DND-41 (cell line): ENCODE results near the gene CC2D2A.

ENCODE experiments used
- ATAC-seq: fragments of 200-7000 bp; cut with Tn5 transposase; 3 replicates; pipeline ENCODE4 v1.9.1; 2021; ENCODE audit warnings: low read depth; ENCODE audit not compliant: insufficient read depth
- DNase-seq: peaks from one replicate; pipeline ENCODE4 v3.0.0-alpha.2; 2020
- H2AFZ ChIP-seq: 2 replicates; pipeline ENCODE4 v1.6.0; 2012; ENCODE audit warnings: low read depth, low read length
- H3K27ac ChIP-seq: 2 replicates; pipeline ENCODE4 v1.5.1; 2012; ENCODE audit warnings: low read length, inconsistent platforms
- H3K27me3 ChIP-seq: fragments of 200-600 bp; sonication (generic); 2 replicates; pipeline ENCODE4 v1.6.0; 2012; ENCODE audit warnings: low read length, mild to moderate bottlenecking, inconsistent platforms; ENCODE audit not compliant: insufficient read depth, poor library complexity
- H3K36me3 ChIP-seq: 2 replicates; pipeline ENCODE4 v1.5.1; 2012; ENCODE audit warnings: low read length, inconsistent platforms; ENCODE audit not compliant: insufficient read depth
- H3K4me1 ChIP-seq: 2 replicates; pipeline ENCODE4 v1.5.1; 2012; ENCODE audit warnings: mild to moderate bottlenecking, low read length; ENCODE audit not compliant: insufficient read depth
- H3K4me2 ChIP-seq: 2 replicates; pipeline ENCODE4 v1.6.0; 2012; ENCODE audit warnings: mild to moderate bottlenecking, moderate library complexity, low read length, inconsistent platforms; ENCODE audit not compliant: insufficient read depth
- H3K4me3 ChIP-seq, 2 experiments: fragments of 200-600 bp in 1 of 2; shearing (Covaris generic) in 1 of 2; 2 replicates each; pipeline ENCODE4 v1.5.1; 2012 to 2016; ENCODE audit warnings: inconsistent platforms in 2 of 2, low read length in 2 of 2, mild to moderate bottlenecking in 2 of 2, low read depth in 1 of 2, moderate library complexity in 1 of 2
- H3K79me2 ChIP-seq: 2 replicates; pipeline ENCODE4 v1.6.0; 2012; ENCODE audit warnings: low read length, inconsistent platforms; ENCODE audit not compliant: insufficient read depth
- H3K9ac ChIP-seq: 2 replicates; pipeline ENCODE4 v1.6.0; 2012; ENCODE audit warnings: low read depth, mild to moderate bottlenecking, inconsistent platforms, low read length, moderate library complexity
- H3K9me3 ChIP-seq: 2 replicates; pipeline ENCODE4 v1.5.1; 2012; ENCODE audit warnings: low read length, moderate library complexity, mild to moderate bottlenecking, inconsistent platforms; ENCODE audit not compliant: insufficient read depth, severe bottlenecking
- H4K20me1 ChIP-seq: 2 replicates; pipeline ENCODE4 v1.6.0; 2012; ENCODE audit warnings: low read length; ENCODE audit not compliant: insufficient read depth
- EZH2 ChIP-seq: IDR thresholded peaks from 3 replicates; pipeline ENCODE4 v1.6.1; 2012; ENCODE audit warnings: borderline replicate concordance, low read depth, mild to moderate bottlenecking, moderate library complexity, low read length, inconsistent platforms; ENCODE audit not compliant: severe bottlenecking
- TF ChIP-seq, protein P1 (sequence below): IDR thresholded peaks from 2 replicates; pipeline ENCODE4 v1.5.1; 2012; ENCODE audit warnings: borderline replicate concordance, low read length, moderate library complexity, mild to moderate bottlenecking; ENCODE audit not compliant: poor library complexity, severe bottlenecking; ENCODE audit errors: extremely low read depth

Gene CC2D2A

GRCh38 chr4:15575966-15576365, 106.3 kb downstream of the CC2D2A start:
- Histone ChIP-seq H3K4me3 (no peak overlapping the region), H3K27ac (no peak overlapping the region), H3K79me2 (no peaks in the 10 kb centered on the region), H2AFZ (no peak overlapping the region), H3K4me2 (no peak overlapping the region), H3K36me3 (no peaks in the 10 kb centered on the region), H3K9me3 (no peaks in the 10 kb centered on the region), H3K4me1 (no peaks in the 10 kb centered on the region), H4K20me1 (no peaks in the 10 kb centered on the region), H3K9ac (no peak overlapping the region), H3K27me3 (no peaks in the 10 kb centered on the region)
- no peak for DNase-seq
- ATAC-seq = no peak
- no peak for TF ChIP-seq EZH2
- TF ChIP-seq, protein P1, sequence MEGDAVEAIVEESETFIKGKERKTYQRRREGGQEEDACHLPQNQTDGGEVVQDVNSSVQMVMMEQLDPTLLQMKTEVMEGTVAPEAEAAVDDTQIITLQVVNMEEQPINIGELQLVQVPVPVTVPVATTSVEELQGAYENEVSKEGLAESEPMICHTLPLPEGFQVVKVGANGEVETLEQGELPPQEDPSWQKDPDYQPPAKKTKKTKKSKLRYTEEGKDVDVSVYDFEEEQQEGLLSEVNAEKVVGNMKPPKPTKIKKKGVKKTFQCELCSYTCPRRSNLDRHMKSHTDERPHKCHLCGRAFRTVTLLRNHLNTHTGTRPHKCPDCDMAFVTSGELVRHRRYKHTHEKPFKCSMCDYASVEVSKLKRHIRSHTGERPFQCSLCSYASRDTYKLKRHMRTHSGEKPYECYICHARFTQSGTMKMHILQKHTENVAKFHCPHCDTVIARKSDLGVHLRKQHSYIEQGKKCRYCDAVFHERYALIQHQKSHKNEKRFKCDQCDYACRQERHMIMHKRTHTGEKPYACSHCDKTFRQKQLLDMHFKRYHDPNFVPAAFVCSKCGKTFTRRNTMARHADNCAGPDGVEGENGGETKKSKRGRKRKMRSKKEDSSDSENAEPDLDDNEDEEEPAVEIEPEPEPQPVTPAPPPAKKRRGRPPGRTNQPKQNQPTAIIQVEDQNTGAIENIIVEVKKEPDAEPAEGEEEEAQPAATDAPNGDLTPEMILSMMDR = no peak

DNA sequence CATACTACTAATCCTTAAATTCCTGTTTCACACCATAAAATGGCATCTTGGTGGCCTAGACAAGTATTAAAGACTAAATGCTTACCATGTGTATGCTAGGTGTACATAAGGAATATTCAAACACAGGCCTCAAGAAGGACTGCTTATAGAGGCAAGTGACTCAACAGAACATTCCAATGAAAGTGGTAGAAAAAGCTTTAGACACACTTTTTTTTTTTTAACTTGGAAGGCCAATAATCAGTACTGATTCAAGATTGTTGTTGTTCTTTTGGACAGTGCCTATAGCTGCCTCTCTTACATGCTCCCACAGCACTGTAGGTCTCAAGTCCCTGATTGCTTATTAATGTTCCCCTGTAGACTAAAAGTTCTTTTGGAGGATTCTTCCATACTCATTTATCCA, 107.8 kb downstream of the CC2D2A start:
- H3K4me3 ChIP-seq = no peak overlapping the region
- H3K79me2 ChIP-seq = no peaks in the 10 kb centered on the region
- no peaks in the 10 kb centered on the region for H3K36me3 ChIP-seq
- H3K27ac ChIP-seq = no peak overlapping the region
- no peaks in the 10 kb centered on the region for H4K20me1 ChIP-seq
- no peak overlapping the region for H3K9ac ChIP-seq
- H3K4me2 ChIP-seq = no peak overlapping the region
- TF ChIP-seq, protein P1 = no peak
- no peak for TF ChIP-seq EZH2
- no peaks in the 10 kb centered on the region for H3K4me1 ChIP-seq
- no peaks in the 10 kb centered on the region for H3K9me3 ChIP-seq
- no peaks in the 10 kb centered on the region for H3K27me3 ChIP-seq
- ATAC-seq (no peak), DNase-seq (no peak)
- H2AFZ ChIP-seq = no peak overlapping the region

DNA sequence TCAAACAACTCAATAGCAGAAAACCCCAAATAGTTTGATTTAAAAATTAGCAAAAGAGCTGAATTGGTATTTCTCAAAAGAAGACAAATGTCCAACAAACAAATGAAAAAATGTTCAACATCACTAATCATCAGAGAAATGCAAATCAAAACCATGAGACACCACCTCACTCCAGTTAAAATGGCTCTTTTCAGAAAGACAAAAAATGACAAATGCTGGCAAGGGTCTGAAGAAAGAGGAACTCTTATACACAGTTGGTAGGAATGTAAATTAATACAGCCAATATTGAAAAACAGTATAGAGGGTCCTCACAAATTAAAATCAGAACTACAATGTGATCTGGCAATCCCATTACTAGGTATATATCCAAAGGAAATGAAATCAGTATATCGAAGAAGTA, 115.1 kb downstream of the CC2D2A start:
- H3K4me2 ChIP-seq = no peak overlapping the region
- no peaks in the 10 kb centered on the region for H3K79me2 ChIP-seq
- DNase-seq = no peak
- H3K4me3 ChIP-seq = no peak overlapping the region
- no peaks in the 10 kb centered on the region for H3K27me3 ChIP-seq
- H3K36me3 ChIP-seq = no peaks in the 10 kb centered on the region
- H3K9me3 ChIP-seq = no peaks in the 10 kb centered on the region
- H4K20me1 ChIP-seq = no peaks in the 10 kb centered on the region
- TF ChIP-seq, protein P1 = no peak
- no peak for TF ChIP-seq EZH2
- ATAC-seq = no peak
- H3K9ac ChIP-seq = no peak overlapping the region
- no peak overlapping the region for H3K27ac ChIP-seq
- H2AFZ ChIP-seq = no peak overlapping the region
- H3K4me1 ChIP-seq = no peaks in the 10 kb centered on the region

DNA sequence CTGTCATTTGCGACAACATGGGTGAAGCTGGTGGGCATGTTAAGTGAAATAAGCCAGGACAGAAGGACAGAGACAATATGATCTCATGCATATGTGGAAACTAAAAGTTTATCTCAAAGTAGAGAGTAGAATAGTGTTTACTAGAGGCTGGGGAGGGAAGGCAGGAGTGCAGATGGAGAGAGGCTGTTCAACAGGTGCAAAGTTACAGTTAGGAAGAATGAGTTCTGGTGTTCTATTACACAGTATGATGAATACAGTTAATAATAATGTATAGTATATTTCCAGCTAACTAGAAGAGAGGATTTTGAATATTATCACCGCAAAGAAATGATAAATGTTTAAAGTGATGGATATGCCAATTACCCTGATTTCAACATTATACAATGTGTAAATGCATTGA, 115.6 kb downstream of the CC2D2A start:
- Histone ChIP-seq H3K9ac (no peak overlapping the region), H3K4me2 (no peak overlapping the region), H3K4me3 (no peak overlapping the region), H3K79me2 (no peaks in the 10 kb centered on the region), H3K4me1 (no peaks in the 10 kb centered on the region), H3K27me3 (no peaks in the 10 kb centered on the region), H3K27ac (no peak overlapping the region), H2AFZ (no peak overlapping the region), H3K36me3 (no peaks in the 10 kb centered on the region), H4K20me1 (no peaks in the 10 kb centered on the region), H3K9me3 (no peaks in the 10 kb centered on the region)
- DNase-seq (no peak), ATAC-seq (no peak)
- TF ChIP-seq, protein P1 = no peak
- no peak for TF ChIP-seq EZH2
